NT2/D1 (cell line): ENCODE data around the gene ARMCX5.

ENCODE experiments used
- DNase-seq: peaks from one replicate; pipeline ENCODE4 v3.0.0-alpha.2; 2011; ENCODE audit warnings: low read depth, low spot score
- H3K27me3 ChIP-seq: 2 replicates; pipeline ENCODE4 v1.6.0; 2011; ENCODE audit warnings: mild to moderate bottlenecking; ENCODE audit not compliant: insufficient read length, insufficient read depth
- H3K36me3 ChIP-seq: 2 replicates; pipeline ENCODE4 v1.6.1; 2011; ENCODE audit warnings: mild to moderate bottlenecking, low read length, mixed read lengths; ENCODE audit not compliant: insufficient read depth, insufficient read length
- H3K4me1 ChIP-seq: 2 replicates; pipeline ENCODE4 v1.5.1; 2011; ENCODE audit not compliant: insufficient read depth, insufficient read length
- H3K4me3 ChIP-seq: 2 replicates; pipeline ENCODE4 v1.5.1; 2011; ENCODE audit warnings: low read depth; ENCODE audit not compliant: insufficient read length
- H3K9ac ChIP-seq: 2 replicates; pipeline ENCODE4 v1.6.0; 2011; ENCODE audit warnings: low read depth; ENCODE audit not compliant: insufficient read length
- H3K9me3 ChIP-seq: 2 replicates; pipeline ENCODE4 v1.5.1; 2011; ENCODE audit warnings: mild to moderate bottlenecking, low read length; ENCODE audit not compliant: insufficient read depth
- SUZ12 ChIP-seq: IDR thresholded peaks from 2 replicates; pipeline ENCODE4 v1.6.1; 2011; ENCODE audit not compliant: insufficient read length, insufficient read depth; ENCODE audit errors: extremely low read depth
- YY1 ChIP-seq: IDR thresholded peaks from 2 replicates; pipeline ENCODE4 v1.6.1; 2011; ENCODE audit not compliant: insufficient read length, insufficient read depth
- ZNF274 ChIP-seq: IDR thresholded peaks from 2 replicates; pipeline ENCODE4 v1.6.1; 2011; ENCODE audit warnings: mild to moderate bottlenecking, low read depth, low read length

ARMCX5 gene

DNA sequence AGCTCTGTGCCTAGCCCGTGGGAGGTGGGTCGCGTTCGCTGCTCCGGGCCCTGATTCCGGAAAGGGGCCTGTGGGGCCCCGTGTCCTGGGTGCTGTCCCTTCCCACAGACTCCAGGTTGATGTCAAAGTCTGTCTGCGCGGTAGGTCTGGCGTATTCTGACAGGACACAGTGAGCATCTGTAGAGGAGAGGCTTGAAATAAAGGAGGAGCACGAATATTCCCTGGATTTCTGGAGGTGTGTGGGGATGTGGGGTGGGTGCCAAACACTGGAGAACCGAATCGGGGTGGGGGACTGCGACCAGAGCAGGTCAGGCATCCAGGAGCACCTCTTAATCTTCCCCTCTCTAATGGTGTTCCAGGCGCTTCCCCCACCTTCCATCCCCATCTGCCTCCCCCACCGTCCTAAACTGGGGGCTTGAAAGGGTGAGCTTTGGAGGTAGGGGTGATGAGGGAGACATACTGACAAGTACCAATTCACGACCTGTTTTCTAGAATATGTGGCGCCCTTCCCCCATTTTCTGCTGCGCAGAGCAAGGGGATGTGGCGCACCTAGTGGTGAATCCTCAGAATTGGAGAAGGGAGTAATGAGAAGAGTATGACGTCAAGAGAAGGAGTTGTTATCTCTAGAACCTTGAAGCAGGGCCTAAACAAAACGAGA is 52.8 kb downstream of the ARMCX5 start:
- H3K9me3 ChIP-seq: no peaks in the 10 kb centered on the region
- H3K4me3 ChIP-seq: peak overlapping the region; percentile 45
- no peaks in the 10 kb centered on the region for H3K36me3 ChIP-seq
- peak overlapping the region; percentile 72 for H3K9ac ChIP-seq
- peak; percentile 23 for DNase-seq
- no peaks in the 10 kb centered on the region for H3K4me1 ChIP-seq
- TF ChIP-seq SUZ12 (no peak), YY1 (no peak), ZNF274 (no peak)
- peaks cover 17% of the 10 kb centered on the region for H3K27me3 ChIP-seq
